Measurements from ENCODE around the gene TMEM207. TPM values are rescaled to one million over a fixed set of nuclear protein-coding genes. Genes with fewer than 3 reads are reported as not detected.

Gene TMEM207
- total and polyA plus RNA-seq, 4 donors, result not detected

DNA sequence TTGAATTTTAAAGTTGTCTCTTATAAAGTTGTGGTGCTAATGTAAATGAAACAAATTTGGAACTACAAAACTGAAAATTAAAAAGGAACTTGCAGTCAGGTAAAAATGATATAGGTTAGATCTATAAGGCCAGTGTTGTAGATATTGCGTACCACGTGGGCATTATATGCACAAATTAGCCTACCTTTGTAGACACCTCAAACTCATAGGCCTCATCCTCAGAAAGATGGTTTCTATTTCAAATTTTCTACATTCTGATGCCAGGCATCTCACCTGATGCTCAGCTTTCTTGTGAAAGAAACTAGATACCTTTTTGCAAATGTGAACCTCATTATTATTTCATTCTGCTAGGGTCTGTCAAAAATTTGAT lies 25.6 kb downstream of the TMEM207 start:
- H3K27ac ChIP-seq (ENCODE audit: low read depth in 1 of 2, low read length in 2 of 2), result no peak overlapping the region
- 56% methylated on average over 2 of the region's 2 CpGs for WGBS
- DNase-seq (ENCODE audit: low spot score), result no peak
- no peak overlapping the region for H3K9ac ChIP-seq (ENCODE audit: low read depth in 1 of 2, low read length in 2 of 2)
- no peak overlapping the region for H3K4me3 ChIP-seq (ENCODE audit: low read depth in 1 of 3, low read length in 3 of 3)
- H3K27me3 ChIP-seq (ENCODE audit: control insufficient read depth in 4 of 4, insufficient read depth in 4 of 4, low read length in 3 of 4), result no peaks in the 10 kb centered on the region
- H3K9me3 ChIP-seq (ENCODE audit: control insufficient read depth in 4 of 4, low read length in 3 of 4), result no peaks in the 10 kb centered on the region
- no peaks in the 10 kb centered on the region for H3K36me3 ChIP-seq (ENCODE audit: control insufficient read depth in 4 of 4, insufficient read depth in 3 of 4, low read depth in 1 of 4, low read length in 3 of 4)
- no peaks in the 10 kb centered on the region for H3K4me1 ChIP-seq (ENCODE audit: control insufficient read depth in 4 of 4, insufficient read depth in 4 of 4, low read length in 3 of 4)
- TF ChIP-seq RAD21 (IDR thresholded peaks at IDR 0.05) (no peak), SP1 (IDR thresholded peaks at IDR 0.05) (no peak), RXRA (IDR thresholded peaks at IDR 0.05) (no peak), YY1 (IDR thresholded peaks at IDR 0.05) (no peak), NR2F2 (IDR thresholded peaks at IDR 0.05) (no peak), FOXA1 (IDR thresholded peaks at IDR 0.05) (no peak)
- TF ChIP-seq, protein P1, sequence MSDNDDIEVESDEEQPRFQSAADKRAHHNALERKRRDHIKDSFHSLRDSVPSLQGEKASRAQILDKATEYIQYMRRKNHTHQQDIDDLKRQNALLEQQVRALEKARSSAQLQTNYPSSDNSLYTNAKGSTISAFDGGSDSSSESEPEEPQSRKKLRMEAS (IDR thresholded peaks at IDR 0.05), result no peak
- TF ChIP-seq, protein P2, sequence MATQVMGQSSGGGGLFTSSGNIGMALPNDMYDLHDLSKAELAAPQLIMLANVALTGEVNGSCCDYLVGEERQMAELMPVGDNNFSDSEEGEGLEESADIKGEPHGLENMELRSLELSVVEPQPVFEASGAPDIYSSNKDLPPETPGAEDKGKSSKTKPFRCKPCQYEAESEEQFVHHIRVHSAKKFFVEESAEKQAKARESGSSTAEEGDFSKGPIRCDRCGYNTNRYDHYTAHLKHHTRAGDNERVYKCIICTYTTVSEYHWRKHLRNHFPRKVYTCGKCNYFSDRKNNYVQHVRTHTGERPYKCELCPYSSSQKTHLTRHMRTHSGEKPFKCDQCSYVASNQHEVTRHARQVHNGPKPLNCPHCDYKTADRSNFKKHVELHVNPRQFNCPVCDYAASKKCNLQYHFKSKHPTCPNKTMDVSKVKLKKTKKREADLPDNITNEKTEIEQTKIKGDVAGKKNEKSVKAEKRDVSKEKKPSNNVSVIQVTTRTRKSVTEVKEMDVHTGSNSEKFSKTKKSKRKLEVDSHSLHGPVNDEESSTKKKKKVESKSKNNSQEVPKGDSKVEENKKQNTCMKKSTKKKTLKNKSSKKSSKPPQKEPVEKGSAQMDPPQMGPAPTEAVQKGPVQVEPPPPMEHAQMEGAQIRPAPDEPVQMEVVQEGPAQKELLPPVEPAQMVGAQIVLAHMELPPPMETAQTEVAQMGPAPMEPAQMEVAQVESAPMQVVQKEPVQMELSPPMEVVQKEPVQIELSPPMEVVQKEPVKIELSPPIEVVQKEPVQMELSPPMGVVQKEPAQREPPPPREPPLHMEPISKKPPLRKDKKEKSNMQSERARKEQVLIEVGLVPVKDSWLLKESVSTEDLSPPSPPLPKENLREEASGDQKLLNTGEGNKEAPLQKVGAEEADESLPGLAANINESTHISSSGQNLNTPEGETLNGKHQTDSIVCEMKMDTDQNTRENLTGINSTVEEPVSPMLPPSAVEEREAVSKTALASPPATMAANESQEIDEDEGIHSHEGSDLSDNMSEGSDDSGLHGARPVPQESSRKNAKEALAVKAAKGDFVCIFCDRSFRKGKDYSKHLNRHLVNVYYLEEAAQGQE (IDR thresholded peaks at IDR 0.05), result no peak
- TF ChIP-seq, protein P3, sequence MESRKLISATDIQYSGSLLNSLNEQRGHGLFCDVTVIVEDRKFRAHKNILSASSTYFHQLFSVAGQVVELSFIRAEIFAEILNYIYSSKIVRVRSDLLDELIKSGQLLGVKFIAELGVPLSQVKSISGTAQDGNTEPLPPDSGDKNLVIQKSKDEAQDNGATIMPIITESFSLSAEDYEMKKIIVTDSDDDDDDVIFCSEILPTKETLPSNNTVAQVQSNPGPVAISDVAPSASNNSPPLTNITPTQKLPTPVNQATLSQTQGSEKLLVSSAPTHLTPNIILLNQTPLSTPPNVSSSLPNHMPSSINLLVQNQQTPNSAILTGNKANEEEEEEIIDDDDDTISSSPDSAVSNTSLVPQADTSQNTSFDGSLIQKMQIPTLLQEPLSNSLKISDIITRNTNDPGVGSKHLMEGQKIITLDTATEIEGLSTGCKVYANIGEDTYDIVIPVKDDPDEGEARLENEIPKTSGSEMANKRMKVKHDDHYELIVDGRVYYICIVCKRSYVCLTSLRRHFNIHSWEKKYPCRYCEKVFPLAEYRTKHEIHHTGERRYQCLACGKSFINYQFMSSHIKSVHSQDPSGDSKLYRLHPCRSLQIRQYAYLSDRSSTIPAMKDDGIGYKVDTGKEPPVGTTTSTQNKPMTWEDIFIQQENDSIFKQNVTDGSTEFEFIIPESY (IDR thresholded peaks at IDR 0.05), result no peak

DNA sequence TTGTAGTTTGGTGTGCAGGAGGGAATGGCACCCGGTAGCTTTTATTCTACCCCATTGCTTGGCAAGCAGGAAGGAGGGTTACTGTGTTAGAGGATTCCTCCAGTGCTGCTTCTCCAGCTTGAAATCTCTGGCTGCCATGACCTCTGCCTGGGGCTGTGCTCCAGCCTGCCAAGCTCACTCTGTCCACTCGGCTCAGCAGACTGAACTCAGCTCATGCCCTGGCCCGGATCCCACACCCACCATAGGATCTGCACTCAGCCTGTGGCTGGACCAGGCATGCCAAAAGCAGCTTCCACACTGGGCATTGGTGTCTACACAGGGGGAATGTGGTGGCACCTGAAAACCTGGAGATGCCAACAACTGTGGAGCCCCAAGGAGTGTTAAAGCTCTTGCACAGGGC lies 35.4 kb downstream of the TMEM207 start:
- H3K27me3 ChIP-seq (ENCODE audit: control insufficient read depth in 4 of 4, insufficient read depth in 4 of 4, low read length in 3 of 4), result no peaks in the 10 kb centered on the region
- H3K9me3 ChIP-seq (ENCODE audit: control insufficient read depth in 4 of 4, low read length in 3 of 4), result no peaks in the 10 kb centered on the region
- DNase-seq (ENCODE audit: low spot score), result no peak
- H3K27ac ChIP-seq (ENCODE audit: low read depth in 1 of 2, low read length in 2 of 2), result no peak overlapping the region
- no peaks in the 10 kb centered on the region for H3K4me1 ChIP-seq (ENCODE audit: control insufficient read depth in 4 of 4, insufficient read depth in 4 of 4, low read length in 3 of 4)
- H3K36me3 ChIP-seq (ENCODE audit: control insufficient read depth in 4 of 4, insufficient read depth in 3 of 4, low read depth in 1 of 4, low read length in 3 of 4), result no peaks in the 10 kb centered on the region
- TF ChIP-seq EGR1 (IDR thresholded peaks at IDR 0.05; ENCODE audit: low read depth in 2 of 2), result no peak
- TF ChIP-seq, protein P4, sequence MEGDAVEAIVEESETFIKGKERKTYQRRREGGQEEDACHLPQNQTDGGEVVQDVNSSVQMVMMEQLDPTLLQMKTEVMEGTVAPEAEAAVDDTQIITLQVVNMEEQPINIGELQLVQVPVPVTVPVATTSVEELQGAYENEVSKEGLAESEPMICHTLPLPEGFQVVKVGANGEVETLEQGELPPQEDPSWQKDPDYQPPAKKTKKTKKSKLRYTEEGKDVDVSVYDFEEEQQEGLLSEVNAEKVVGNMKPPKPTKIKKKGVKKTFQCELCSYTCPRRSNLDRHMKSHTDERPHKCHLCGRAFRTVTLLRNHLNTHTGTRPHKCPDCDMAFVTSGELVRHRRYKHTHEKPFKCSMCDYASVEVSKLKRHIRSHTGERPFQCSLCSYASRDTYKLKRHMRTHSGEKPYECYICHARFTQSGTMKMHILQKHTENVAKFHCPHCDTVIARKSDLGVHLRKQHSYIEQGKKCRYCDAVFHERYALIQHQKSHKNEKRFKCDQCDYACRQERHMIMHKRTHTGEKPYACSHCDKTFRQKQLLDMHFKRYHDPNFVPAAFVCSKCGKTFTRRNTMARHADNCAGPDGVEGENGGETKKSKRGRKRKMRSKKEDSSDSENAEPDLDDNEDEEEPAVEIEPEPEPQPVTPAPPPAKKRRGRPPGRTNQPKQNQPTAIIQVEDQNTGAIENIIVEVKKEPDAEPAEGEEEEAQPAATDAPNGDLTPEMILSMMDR (IDR thresholded peaks at IDR 0.05; ENCODE audit: low read depth, low read length, missing input control), result no peak
- no peak for TF ChIP-seq NR2F2 (IDR thresholded peaks at IDR 0.05)
- no peak for TF ChIP-seq FOXA1 (IDR thresholded peaks at IDR 0.05)
- no peak for TF ChIP-seq RXRA (IDR thresholded peaks at IDR 0.05)
- TF ChIP-seq YY1 (IDR thresholded peaks at IDR 0.05), result no peak
- TF ChIP-seq, protein P2 (IDR thresholded peaks at IDR 0.05), result no peak
- TF ChIP-seq, protein P5, sequence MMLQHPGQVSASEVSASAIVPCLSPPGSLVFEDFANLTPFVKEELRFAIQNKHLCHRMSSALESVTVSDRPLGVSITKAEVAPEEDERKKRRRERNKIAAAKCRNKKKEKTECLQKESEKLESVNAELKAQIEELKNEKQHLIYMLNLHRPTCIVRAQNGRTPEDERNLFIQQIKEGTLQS (IDR thresholded peaks at IDR 0.05), result no peak
- no peak for TF ChIP-seq GABPA (IDR thresholded peaks at IDR 0.05 in 1 of 2, conservative IDR thresholded peaks at IDR 0.05 in 1 of 2)
- TF ChIP-seq HNF4G (IDR thresholded peaks at IDR 0.05), result no peak
- TF ChIP-seq SP1 (IDR thresholded peaks at IDR 0.05), result no peak
- TF ChIP-seq JUND (IDR thresholded peaks at IDR 0.05), result no peak
- no peak for TF ChIP-seq TAF1 (conservative IDR thresholded peaks at IDR 0.05)
- TF ChIP-seq FOXA2 (IDR thresholded peaks at IDR 0.05), result no peak
- TF ChIP-seq, protein P3 (IDR thresholded peaks at IDR 0.05), result no peak
- TF ChIP-seq HNF4A (conservative IDR thresholded peaks at IDR 0.05), result no peak
- TF ChIP-seq, protein P1 (IDR thresholded peaks at IDR 0.05), result no peak
- TF ChIP-seq RAD21 (IDR thresholded peaks at IDR 0.05), result no peak
- no peak overlapping the region for H3K4me3 ChIP-seq (ENCODE audit: low read depth in 1 of 3, low read length in 3 of 3)
- no peak overlapping the region for H3K9ac ChIP-seq (ENCODE audit: low read depth in 1 of 2, low read length in 2 of 2)
- WGBS, result 78% methylated on average over 3 of the region's 3 CpGs
